OCI-LY7 (cell line): Measurements from ENCODE around the gene CEBPG. TPM values are rescaled to one million over a fixed set of nuclear protein-coding genes. Genes with fewer than 3 reads are reported as not detected.

Source experiments
- Bru-seq: library from RNA; stranded (reverse); fragments of 400-500 nt; gene quantifications from one replicate; lab custom pipeline; 2021; lab: Mats Ljungman, UMichigan
- BruChase-seq, 2 experiments: library from RNA; stranded (reverse); fragments of 400-500 nt; gene quantifications; one replicate each; lab custom pipeline; 2021; lab: Mats Ljungman, UMichigan
- BruUV-seq: library from RNA; stranded (reverse); fragments of 400-500 nt; replicated peaks from 2 replicates; lab custom pipeline; 2021; lab: Mats Ljungman, UMichigan
- CTCF ChIA-PET: fragments of 300-600 bp; sonication (Branson Sonifier 250); formaldehyde crosslinking; loops from one replicate; lab custom pipeline; 2022; ENCODE audit warnings: antibody characterized with exemption; ENCODE audit not compliant: unreplicated experiment; lab: Charles Lee
- POLR2A ChIA-PET: fragments of 300-600 bp; sonication (Branson Sonifier 250); formaldehyde crosslinking; loops from one replicate; lab custom pipeline; 2022; ENCODE audit warnings: antibody characterized with exemption; lab: Charles Lee
- DNase-seq: peaks from one replicate; pipeline ENCODE4 v3.0.0-alpha.2; 2015; ENCODE audit warnings: low spot score
- H2AFZ ChIP-seq: fragments of 200-600 bp; sonication (generic), shearing (Covaris generic); 2 replicates; pipeline ENCODE4 v1.6.1; 2014; ENCODE audit warnings: mild to moderate bottlenecking, antibody characterized with exemption, low read length, moderate library complexity
- H3K27ac ChIP-seq: fragments of 200-600 bp; sonication (generic); 2 replicates; pipeline ENCODE4 v1.5.1; 2014; ENCODE audit warnings: mixed run types, low read depth, mild to moderate bottlenecking, moderate library complexity, low read length, inconsistent platforms; ENCODE audit not compliant: poor library complexity, severe bottlenecking
- H3K36me3 ChIP-seq: fragments of 200-600 bp; sonication (generic); 2 replicates; pipeline ENCODE4 v1.6.1; 2014; ENCODE audit warnings: mild to moderate bottlenecking, antibody characterized with exemption, low read length, moderate library complexity, mixed read lengths; ENCODE audit not compliant: insufficient read depth
- H3K4me1 ChIP-seq: fragments of 200-600 bp; sonication (generic); 2 replicates; pipeline ENCODE4 v1.5.1; 2014; ENCODE audit warnings: mild to moderate bottlenecking, low read length; ENCODE audit not compliant: insufficient read depth, poor library complexity, severe bottlenecking
- H3K4me2 ChIP-seq: fragments of 200-600 bp; sonication (generic); 2 replicates; pipeline ENCODE4 v1.6.1; 2014; ENCODE audit warnings: mild to moderate bottlenecking, low read length
- H3K4me3 ChIP-seq: fragments of 200-600 bp; sonication (generic); 2 replicates; pipeline ENCODE4 v1.5.1; 2014; ENCODE audit warnings: mild to moderate bottlenecking, low read depth, low read length; ENCODE audit not compliant: poor library complexity, severe bottlenecking
- H3K79me2 ChIP-seq: fragments of 200-600 bp; sonication (generic); 2 replicates; pipeline ENCODE4 v1.6.1; 2016; ENCODE audit warnings: low read depth, mild to moderate bottlenecking, low read length, moderate library complexity, mixed read lengths; ENCODE audit not compliant: insufficient read depth
- H3K9me2 ChIP-seq: fragments of 200-600 bp; sonication (generic); 2 replicates; pipeline ENCODE4 v1.6.1; 2016; ENCODE audit warnings: mild to moderate bottlenecking, low read length, mixed read lengths; ENCODE audit not compliant: insufficient read depth
- H3K9me3 ChIP-seq: fragments of 200-600 bp; sonication (generic); 2 replicates; pipeline ENCODE4 v1.6.1; 2014; ENCODE audit warnings: mild to moderate bottlenecking, mixed run types, low read length, mixed read lengths
- H4K20me1 ChIP-seq: fragments of 200-600 bp; sonication (generic); 2 replicates; pipeline ENCODE4 v1.6.1; 2014; ENCODE audit warnings: mild to moderate bottlenecking, antibody characterized with exemption, low read length, moderate library complexity, mixed read lengths; ENCODE audit not compliant: insufficient read depth
- EZH2phosphoT487 ChIP-seq: fragments of 200-600 bp; sonication (generic); IDR thresholded peaks from 2 replicates; pipeline ENCODE4 v1.6.1; 2018; ENCODE audit warnings: low read depth, borderline replicate concordance, mild to moderate bottlenecking, mixed run types, antibody characterized with exemption, low read length, moderate library complexity, mixed read lengths
- intact Hi-C: fragments of 100-400 bp; cut with micrococcal nuclease; formaldehyde crosslinking; loops from one replicate; pipeline ENCODE4 v1.10.0; 2022; ENCODE audit not compliant: unreplicated experiment
- long read RNA-seq: library from polyadenylated mRNA; stranded (forward); transcript quantifications from one replicate; pipeline ENCODE4 v2.0.0, GENCODE V29; 2022
- total RNA-seq, 2 experiments: library from RNA; depleted of rRNA in 1 of 2; stranded (reverse); fragments of >200 nt in 1 of 2; shearing (Covaris generic) in 1 of 2; gene quantifications; 2 replicates each; pipeline ENCODE4 v1.2.3, GENCODE V29; 2014 to 2022
- TF ChIP-seq, protein P1 (sequence below): fragments of 200-600 bp; sonication (generic); conservative IDR thresholded peaks from 2 replicates; pipeline ENCODE4 v1.5.1; 2014; ENCODE audit warnings: mild to moderate bottlenecking, antibody characterized with exemption, low read length, moderate library complexity, mixed read lengths

Gene CEBPG
- 44.9 and 46.1 TPM in 2 replicates for total RNA-seq (2014; rRNA removed; shearing (Covaris generic))
- 45.1 and 52.2 TPM in 2 replicates for total RNA-seq (2022)
- Bru-seq, nascent RNA = percentile 95 among the genes with signal in this experiment
- percentile 91 among the genes with signal in this experiment for BruChase-seq, experiment 1, labeled RNA remaining after a 6-hour chase
- percentile 98 among the genes with signal in this experiment for BruChase-seq, experiment 2, labeled RNA remaining after a 2-hour chase
- long read RNA-seq, full-length matches to known transcripts = 132 of 153 reads
- long read RNA-seq, partial matches to known transcripts = 0 of 153 reads
- long read RNA-seq, other reads (novel, unspliced or antisense) = 21 of 153 reads

DNA sequence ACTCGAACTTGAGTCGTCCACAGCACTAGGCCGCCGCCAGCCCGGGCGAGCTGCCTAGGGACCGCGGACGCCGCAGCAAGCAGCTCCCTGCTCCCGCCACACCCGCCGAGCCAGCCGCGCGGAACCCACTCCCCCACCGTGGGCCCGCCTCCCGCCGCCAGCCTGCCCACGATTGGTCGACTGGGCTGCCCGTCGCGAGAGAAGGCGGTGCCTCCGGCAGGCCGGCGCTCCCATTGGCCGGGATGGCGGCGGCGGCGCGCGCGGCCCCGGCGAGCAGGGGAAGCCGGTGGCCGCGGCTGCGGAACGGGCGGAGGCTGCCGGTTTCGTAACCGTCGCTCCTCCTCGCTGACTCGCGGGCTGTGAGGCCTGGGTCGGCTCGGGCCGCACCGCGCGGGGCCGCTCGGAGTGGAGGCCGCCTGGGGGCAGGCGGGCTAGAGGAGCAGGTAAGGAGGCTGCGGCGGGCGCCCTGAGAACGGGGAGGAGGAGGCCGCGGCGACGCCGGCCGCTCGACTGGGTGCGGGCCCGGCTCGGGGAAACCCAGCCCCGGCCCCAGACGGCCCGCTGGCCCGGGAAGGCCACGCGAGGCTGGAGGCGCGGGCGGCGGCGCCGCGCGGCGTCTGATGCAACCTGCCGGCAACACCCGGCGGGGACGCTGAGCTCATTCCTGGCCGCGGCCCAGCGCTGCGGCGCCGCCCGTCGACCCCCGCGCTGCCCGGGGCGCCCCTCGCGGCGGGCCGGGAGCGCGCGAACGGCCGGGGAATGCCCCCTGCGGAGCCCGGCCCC lies at the start of gene CEBPG:
TSS of gene CEBPG (plus strand) at position 257 of the 783 bp plus-strand sequence. CDS start 5,531 bp downstream, outside the sequence.
- peak within 1 kb of the TSS; percentile 86 for H3K27ac ChIP-seq
- peak within 1 kb of the TSS; percentile 100 for H3K4me2 ChIP-seq
- H3K4me1 ChIP-seq = peaks cover 38% of the 10 kb centered on the region
- intact Hi-C loops = loop anchor here (1.0 to 5.0 kb wide), 3 partner anchors 71 to 791 kb away; partner anchors contain the start of genes CEBPA and PDCD5
- H2AFZ ChIP-seq = peak within 1 kb of the TSS; percentile 85; the same call in 1 of the 2 replicates
- peaks cover 46% of the 10 kb centered on the region for H3K79me2 ChIP-seq
- peak; percentile 91 for DNase-seq
- TF ChIP-seq EZH2phosphoT487 = no peak
- TF ChIP-seq, protein P1, sequence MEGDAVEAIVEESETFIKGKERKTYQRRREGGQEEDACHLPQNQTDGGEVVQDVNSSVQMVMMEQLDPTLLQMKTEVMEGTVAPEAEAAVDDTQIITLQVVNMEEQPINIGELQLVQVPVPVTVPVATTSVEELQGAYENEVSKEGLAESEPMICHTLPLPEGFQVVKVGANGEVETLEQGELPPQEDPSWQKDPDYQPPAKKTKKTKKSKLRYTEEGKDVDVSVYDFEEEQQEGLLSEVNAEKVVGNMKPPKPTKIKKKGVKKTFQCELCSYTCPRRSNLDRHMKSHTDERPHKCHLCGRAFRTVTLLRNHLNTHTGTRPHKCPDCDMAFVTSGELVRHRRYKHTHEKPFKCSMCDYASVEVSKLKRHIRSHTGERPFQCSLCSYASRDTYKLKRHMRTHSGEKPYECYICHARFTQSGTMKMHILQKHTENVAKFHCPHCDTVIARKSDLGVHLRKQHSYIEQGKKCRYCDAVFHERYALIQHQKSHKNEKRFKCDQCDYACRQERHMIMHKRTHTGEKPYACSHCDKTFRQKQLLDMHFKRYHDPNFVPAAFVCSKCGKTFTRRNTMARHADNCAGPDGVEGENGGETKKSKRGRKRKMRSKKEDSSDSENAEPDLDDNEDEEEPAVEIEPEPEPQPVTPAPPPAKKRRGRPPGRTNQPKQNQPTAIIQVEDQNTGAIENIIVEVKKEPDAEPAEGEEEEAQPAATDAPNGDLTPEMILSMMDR = no peak
- H3K4me3 ChIP-seq = peak within 1 kb of the TSS; percentile 80
- no peaks in the 10 kb centered on the region for H3K9me2 ChIP-seq
- BruUV-seq = no TSS peak
- ChIA-PET CTCF (no interaction called here), POLR2A (interaction anchor here (0.5 to 1.5 kb wide), 4 partner anchors 11 to 935 kb away, joined by 3 to 5 read pairs (median 4); no protein-coding TSS in a partner anchor)
- peaks cover 29% of the 10 kb centered on the region; the same call in 1 of the 2 replicates for H3K36me3 ChIP-seq
- H4K20me1 ChIP-seq = peaks cover 42% of the 10 kb centered on the region
- H3K9me3 ChIP-seq = no peaks in the 10 kb centered on the region

DNA sequence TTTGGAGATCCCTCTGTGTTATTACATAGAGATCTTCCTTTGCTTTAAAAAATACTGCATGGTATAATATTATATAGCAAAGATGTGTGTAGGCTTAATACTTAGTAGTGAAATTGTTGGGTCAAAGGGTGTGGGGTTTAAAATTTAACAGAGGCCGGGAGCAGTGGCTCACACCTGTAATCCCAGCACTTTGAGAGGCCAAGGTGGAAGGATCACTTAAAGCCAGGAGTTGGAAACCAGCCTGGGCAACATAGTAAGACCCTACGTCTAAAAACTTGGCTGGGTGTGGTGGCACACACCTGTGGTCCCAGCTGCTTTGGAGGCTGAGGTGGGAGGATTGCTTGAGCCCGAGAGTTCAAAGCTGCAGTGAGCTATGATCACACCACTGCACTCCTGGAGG lies 48.9 kb upstream of the CEBPG start:
- no peaks in the 10 kb centered on the region for H4K20me1 ChIP-seq
- H3K9me2 ChIP-seq = no peaks in the 10 kb centered on the region
- POLR2A ChIA-PET = no interaction called here
- BruUV-seq = no TSS peak
- no peak overlapping the region for H2AFZ ChIP-seq
- intact Hi-C loops = no loop called here
- TF ChIP-seq EZH2phosphoT487 = no peak
- TF ChIP-seq, protein P1 = no peak
- H3K9me3 ChIP-seq = no peaks in the 10 kb centered on the region
- H3K4me2 ChIP-seq = no peak overlapping the region
- no peak overlapping the region for H3K4me3 ChIP-seq
- H3K27ac ChIP-seq = no peak overlapping the region
- H3K36me3 ChIP-seq = no peaks in the 10 kb centered on the region
- DNase-seq = no peak
- CTCF ChIA-PET = no interaction called here
- H3K79me2 ChIP-seq = no peaks in the 10 kb centered on the region
- H3K4me1 ChIP-seq = no peaks in the 10 kb centered on the region
